ENCODE measurements around the gene NUTM2B.
"Not testable (repeated sequence)": the region's sequence is repeated elsewhere in the genome, so short reads cannot be mapped to it uniquely, and the experiment has no call there.

The NUTM2B gene

GRCh38 chr10:79716917-79717579, 14.0 kb downstream of the NUTM2B start:
- H3K4me3 ChIP-seq (ENCODE audit: control insufficient read depth, low read depth, low read length); DNase-seq (ENCODE audit: low read depth): not testable (repeated sequence)

DNA sequence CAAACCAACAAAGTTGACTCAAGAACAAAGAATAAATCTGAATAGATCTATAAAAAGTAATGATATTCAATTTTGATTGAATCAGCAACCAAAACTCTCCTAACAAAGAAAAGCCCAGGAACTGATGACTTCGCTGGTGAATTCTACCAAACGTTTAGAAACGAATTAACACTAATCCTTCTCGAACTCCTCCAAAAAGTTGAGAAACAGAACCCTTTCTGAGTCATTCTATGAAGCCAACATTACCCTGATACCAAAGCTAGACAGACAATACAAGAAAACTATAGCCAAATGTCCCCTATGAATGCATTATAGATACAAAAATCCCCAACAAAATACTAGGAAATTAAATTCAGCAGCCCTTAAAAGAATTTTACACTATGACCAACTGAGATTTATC, 17.0 kb downstream of the NUTM2B start:
- H3K4me3 ChIP-seq (ENCODE audit: control insufficient read depth, low read depth, low read length); DNase-seq (ENCODE audit: low read depth): not testable (repeated sequence)

DNA sequence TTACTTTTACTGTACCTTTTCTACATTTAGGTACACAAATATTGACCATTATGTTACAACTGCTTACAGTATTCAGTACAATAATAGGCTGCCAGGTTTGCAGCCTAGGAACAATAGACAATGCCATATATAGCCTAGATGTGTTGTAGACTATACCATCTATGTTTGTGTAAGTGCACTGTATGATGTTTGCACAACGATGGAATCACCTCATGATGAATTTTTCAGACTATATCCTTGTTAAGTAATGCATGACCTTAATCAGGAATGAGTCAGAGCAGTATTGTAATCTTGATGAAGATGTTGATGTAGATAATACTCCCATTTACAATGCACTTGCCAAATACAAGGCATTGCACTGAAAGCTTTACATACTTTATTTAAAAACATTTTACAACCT, 23.6 kb downstream of the NUTM2B start:
- not testable (repeated sequence) for DNase-seq (ENCODE audit: low read depth)

DNA sequence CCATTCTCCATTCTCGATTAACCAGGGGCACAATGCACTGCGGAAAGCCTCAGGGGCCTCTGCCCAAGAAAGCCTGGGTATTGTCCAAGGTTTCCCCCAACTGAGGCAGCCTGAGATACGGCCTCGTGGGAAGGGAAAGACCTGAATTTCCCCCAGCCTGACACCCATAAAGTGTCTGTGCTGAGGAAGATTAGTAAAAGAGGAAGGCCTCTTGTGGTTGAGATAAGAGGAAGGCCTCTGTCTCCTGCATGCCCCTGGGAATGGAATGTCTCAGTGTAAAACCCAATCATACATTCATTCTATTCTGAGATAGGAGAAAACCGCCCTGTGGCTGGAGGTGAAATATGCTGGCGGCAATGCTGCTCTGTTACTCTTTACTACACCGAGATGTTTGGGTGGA, 41.8 kb downstream of the NUTM2B start:
- not testable (repeated sequence) for DNase-seq (ENCODE audit: low read depth); H3K4me3 ChIP-seq (ENCODE audit: control insufficient read depth, low read depth, low read length)

More for the DNA sequence above, 23.6 kb downstream of the NUTM2B start:
- not testable (repeated sequence) for H3K4me3 ChIP-seq (ENCODE audit: control insufficient read depth, low read depth, low read length)

DNA sequence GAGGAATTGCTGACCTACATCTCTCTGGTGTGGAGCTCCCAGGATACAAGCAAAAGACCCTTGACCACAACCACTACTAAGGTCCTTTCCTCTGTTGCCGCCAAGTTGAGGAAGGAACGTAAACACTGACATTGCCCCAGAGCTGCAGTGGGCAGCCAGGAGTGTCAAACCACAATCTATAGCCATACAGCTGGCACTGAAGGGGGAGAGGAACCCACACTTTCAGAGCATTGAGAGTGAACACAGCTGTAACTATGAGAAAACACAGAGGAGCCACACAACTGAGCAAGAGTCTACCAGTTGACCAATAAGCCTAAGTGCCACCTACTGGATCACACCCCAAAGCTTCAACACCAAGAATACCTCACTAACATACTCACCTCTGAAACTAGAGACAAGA, 45.5 kb downstream of the NUTM2B start:
- DNase-seq (ENCODE audit: low read depth); H3K4me3 ChIP-seq (ENCODE audit: control insufficient read depth, low read depth, low read length): not testable (repeated sequence)

GRCh38 chr10:79753601-79754000, 50.6 kb downstream of the NUTM2B start:
- DNase-seq (ENCODE audit: low read depth); H3K4me3 ChIP-seq (ENCODE audit: control insufficient read depth, low read depth, low read length): not testable (repeated sequence)

- not testable (repeated sequence) for H3K4me3 ChIP-seq (ENCODE audit: control insufficient read depth, low read depth, low read length); DNase-seq (ENCODE audit: low read depth)
- TF ChIP-seq CTCF (IDR thresholded peaks at IDR 0.05; ENCODE audit: control insufficient read depth, insufficient read depth, low read depth, low read length, missing control alignments), result peak; percentile 17
Measured at GRCh38 chr10:79758297-79758993, 55.4 kb downstream of the NUTM2B start.
